Chondrocyte (in vitro differentiated cells): ENCODE measurements around the gene HLA-DRA. TPM values are rescaled to one million over a fixed set of nuclear protein-coding genes. Genes with fewer than 3 reads are reported as not detected.

ENCODE experiments used
- DNase-seq: peaks from one replicate; pipeline ENCODE4 v3.0.0; 2021; ENCODE audit warnings: mixed read lengths, low spot score
- H3K27ac Mint-ChIP-seq: one replicate; pipeline ENCODE4 v1.8.0; 2021; ENCODE audit warnings: mild to moderate bottlenecking, moderate library complexity, mixed read lengths; ENCODE audit not compliant: unreplicated experiment
- H3K27me3 Mint-ChIP-seq: 2 replicates; pipeline ENCODE4 v1.8.0; 2021; ENCODE audit warnings: low read depth, mixed read lengths
- H3K36me3 Mint-ChIP-seq: 2 replicates; pipeline ENCODE4 v1.8.0; 2021; ENCODE audit warnings: low read depth, mixed read lengths
- H3K4me1 Mint-ChIP-seq: 2 replicates; pipeline ENCODE4 v1.8.0; 2021; ENCODE audit warnings: low read depth, mild to moderate bottlenecking, mixed read lengths
- H3K4me3 Mint-ChIP-seq: one replicate; pipeline ENCODE4 v1.8.0; 2021; ENCODE audit warnings: mild to moderate bottlenecking, moderate library complexity, mixed read lengths; ENCODE audit not compliant: unreplicated experiment
- H3K9me3 Mint-ChIP-seq: 2 replicates; pipeline ENCODE4 v1.8.0; 2021; ENCODE audit warnings: low read depth, mixed read lengths
- CTCF ChIP-seq: fragments of 200-600 bp; sonication (generic); IDR thresholded peaks from 2 replicates; pipeline ENCODE4 v1.5.0; 2021; ENCODE audit warnings: antibody characterized with exemption, mild to moderate bottlenecking, moderate library complexity
- long read RNA-seq: library from polyadenylated mRNA; stranded (forward); transcript quantifications from one replicate; pipeline ENCODE4 v2.0.0, GENCODE V29; 2021
- total RNA-seq: library from RNA; stranded (reverse); gene quantifications from 3 replicates; pipeline ENCODE4 v1.2.1, GENCODE V29; 2021

Gene HLA-DRA
- total RNA-seq = not detected in 3 replicates
- long read RNA-seq = 0 reads

- Mint-ChIP-seq H3K4me1 (no peaks in the 10 kb centered on the region), H3K36me3 (no peaks in the 10 kb centered on the region), H3K9me3 (no peaks in the 10 kb centered on the region), H3K27me3 (peaks cover 12% of the 10 kb centered on the region), H3K4me3 (no peak within 1 kb of the TSS), H3K27ac (no peak within 1 kb of the TSS)
- no peak for TF ChIP-seq CTCF
- no peak for DNase-seq
These were observed at the start of gene HLA-DRA for GRCh38 chr6:32439602-32440214. Gene HLA-DRA, plus strand, starts transcription at chr6:32439887. Its CDS starts 64 bp downstream, at chr6:32439951.

GRCh38 chr6:32391505-32391904 lies 48.2 kb upstream of the HLA-DRA start:
- no peak for DNase-seq
- Mint-ChIP-seq H3K27ac (no peak overlapping the region), H3K36me3 (no peaks in the 10 kb centered on the region), H3K27me3 (peaks cover 51% of the 10 kb centered on the region), H3K4me1 (no peaks in the 10 kb centered on the region), H3K4me3 (no peak overlapping the region), H3K9me3 (no peaks in the 10 kb centered on the region)
- TF ChIP-seq CTCF = no peak

- no peak overlapping the region for H3K27ac Mint-ChIP-seq
- no peaks in the 10 kb centered on the region for H3K36me3 Mint-ChIP-seq
- no peak for DNase-seq
- H3K4me1 Mint-ChIP-seq = no peaks in the 10 kb centered on the region
- no peak for TF ChIP-seq CTCF
- peaks cover 4% of the 10 kb centered on the region for H3K9me3 Mint-ChIP-seq
- H3K27me3 Mint-ChIP-seq = peaks cover 35% of the 10 kb centered on the region
- no peak overlapping the region for H3K4me3 Mint-ChIP-seq
These were observed 45.8 kb upstream of the HLA-DRA start for GRCh38 chr6:32393665-32394420.

GRCh38 chr6:32396028-32396427 lies 43.7 kb upstream of the HLA-DRA start:
- DNase-seq = no peak
- Mint-ChIP-seq H3K36me3 (no peaks in the 10 kb centered on the region), H3K27ac (no peak overlapping the region), H3K4me3 (no peak overlapping the region), H3K4me1 (no peaks in the 10 kb centered on the region), H3K9me3 (peaks cover 4% of the 10 kb centered on the region), H3K27me3 (peaks cover 27% of the 10 kb centered on the region)
- no peak for TF ChIP-seq CTCF

- no peak for TF ChIP-seq CTCF
- Mint-ChIP-seq H3K27ac (no peak overlapping the region), H3K27me3 (peaks cover 29% of the 10 kb centered on the region), H3K4me3 (no peak overlapping the region), H3K36me3 (no peaks in the 10 kb centered on the region), H3K9me3 (peaks cover 4% of the 10 kb centered on the region), H3K4me1 (no peaks in the 10 kb centered on the region)
- no peak for DNase-seq
These were observed 42.3 kb upstream of the HLA-DRA start for GRCh38 chr6:32397252-32397920.
